Middle frontal gyrus (tissue), 1 donor: ENCODE data around the gene DESI1.
"Not testable (repeated sequence)": the region's sequence is repeated elsewhere in the genome, so short reads cannot be mapped to it uniquely, and the experiment has no call there.

ENCODE experiments used
- DNase-seq: peaks from one replicate; pipeline ENCODE4 v3.0.0-alpha.2; 2015; ENCODE audit warnings: low spot score; ENCODE audit errors: extremely low spot score

Gene DESI1

DNA sequence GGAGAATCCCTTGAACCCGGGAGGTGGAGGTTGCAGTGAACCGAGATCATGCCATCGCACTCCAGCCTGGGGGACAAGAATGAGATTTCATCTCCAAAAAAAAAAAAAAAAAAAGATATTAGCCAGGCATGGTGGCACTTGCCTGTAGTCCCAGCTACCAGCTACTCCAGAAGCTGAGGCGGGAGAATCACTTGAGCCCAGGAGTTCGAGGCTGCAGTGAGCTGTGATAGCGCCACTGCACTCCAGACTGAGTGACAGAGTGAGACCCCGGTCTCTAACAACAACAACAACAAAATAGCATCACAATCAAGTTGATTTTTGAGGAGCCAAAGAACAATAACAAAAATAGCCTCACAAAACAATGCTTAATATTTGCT is 33.5 kb downstream of the DESI1 start:
- no peak for DNase-seq

DNA sequence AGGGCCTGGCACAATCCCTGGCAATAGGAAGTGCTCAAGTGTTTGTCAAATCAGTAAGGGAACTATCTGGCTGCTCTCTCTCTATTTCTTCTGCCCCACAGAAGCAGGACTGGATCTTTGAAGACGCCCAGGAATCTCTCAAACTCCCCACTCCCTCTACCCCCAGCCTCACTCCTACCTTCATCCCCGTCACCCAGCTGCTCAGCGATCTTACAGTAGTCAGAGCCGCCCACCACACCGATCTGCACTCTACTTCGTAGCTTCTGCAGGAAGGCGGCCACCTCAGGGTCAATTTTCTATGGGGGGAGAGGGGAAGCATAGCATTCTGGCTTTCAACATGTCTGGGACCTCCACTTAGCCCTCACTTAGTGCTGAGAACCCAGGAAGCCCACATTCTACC is 34.9 kb downstream of the DESI1 start:
- DNase-seq, result no peak

GRCh38 chr22:41584881-41585280 is 36.0 kb downstream of the DESI1 start:
- DNase-seq, result no peak

- DNase-seq, result no peak
Measured at GRCh38 chr22:41582694-41583093, 38.1 kb downstream of the DESI1 start.

DNA sequence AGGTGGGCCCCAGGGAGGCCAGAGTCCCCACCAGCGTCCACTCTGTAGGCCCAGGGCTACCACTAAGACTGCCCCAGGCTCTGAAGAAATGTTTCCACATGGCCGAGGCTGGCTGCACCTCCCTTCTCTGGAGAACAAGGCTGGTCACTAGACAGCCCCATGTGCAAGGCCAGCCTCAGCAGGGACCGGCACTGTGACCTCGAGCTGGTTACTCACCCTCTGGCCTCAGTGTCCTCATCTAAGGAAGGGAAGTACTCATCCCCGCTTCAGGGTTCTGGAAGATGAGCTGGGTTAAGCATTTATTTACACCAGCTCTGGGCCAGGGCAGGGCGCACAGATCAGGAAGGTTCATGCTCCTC is 40.9 kb downstream of the DESI1 start:
- no peak for DNase-seq

GRCh38 chr22:41579297-41579996 is 41.4 kb downstream of the DESI1 start:
- DNase-seq, result no peak

DNA sequence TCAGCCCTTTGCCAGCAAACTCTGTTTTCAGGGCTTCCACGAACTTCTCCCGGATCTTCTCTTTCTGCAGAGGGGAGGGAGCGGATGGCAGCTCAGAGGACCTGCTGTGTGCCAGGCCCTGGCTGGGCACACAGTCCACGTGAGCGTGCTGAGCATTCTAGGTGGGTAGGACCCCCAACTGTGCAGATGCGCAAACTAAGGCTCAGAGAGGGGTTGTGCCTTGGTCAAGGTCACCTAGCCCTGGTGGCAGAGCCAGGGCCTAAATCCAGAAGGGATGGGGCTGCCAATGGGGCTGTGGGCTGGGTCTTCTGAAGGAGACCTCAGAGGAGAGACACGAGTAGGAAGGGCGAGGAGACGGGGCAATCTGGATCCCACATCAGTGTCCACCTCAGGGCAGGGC is 42.0 kb downstream of the DESI1 start:
- DNase-seq, result no peak

DNA sequence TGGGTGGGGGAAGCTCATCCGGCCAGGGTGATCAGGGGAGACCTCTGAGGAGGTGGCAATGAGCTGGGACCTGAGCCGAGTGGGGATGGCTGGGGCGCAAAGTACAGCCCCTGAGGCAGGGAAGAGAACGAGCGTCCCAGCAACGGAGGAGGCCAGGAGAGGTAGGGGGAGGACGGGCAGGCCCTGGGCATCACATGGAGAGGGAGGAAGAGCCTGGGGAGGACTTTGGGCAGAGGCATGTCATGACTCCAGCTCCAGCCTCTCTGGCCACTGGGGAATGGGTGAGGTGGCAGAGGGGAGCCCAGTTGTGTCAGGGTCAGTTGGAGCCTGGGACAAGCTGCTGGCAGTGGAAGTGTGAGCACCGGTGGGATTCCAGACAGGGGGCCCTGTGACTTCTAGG is 42.7 kb downstream of the DESI1 start:
- no peak for DNase-seq

DNA sequence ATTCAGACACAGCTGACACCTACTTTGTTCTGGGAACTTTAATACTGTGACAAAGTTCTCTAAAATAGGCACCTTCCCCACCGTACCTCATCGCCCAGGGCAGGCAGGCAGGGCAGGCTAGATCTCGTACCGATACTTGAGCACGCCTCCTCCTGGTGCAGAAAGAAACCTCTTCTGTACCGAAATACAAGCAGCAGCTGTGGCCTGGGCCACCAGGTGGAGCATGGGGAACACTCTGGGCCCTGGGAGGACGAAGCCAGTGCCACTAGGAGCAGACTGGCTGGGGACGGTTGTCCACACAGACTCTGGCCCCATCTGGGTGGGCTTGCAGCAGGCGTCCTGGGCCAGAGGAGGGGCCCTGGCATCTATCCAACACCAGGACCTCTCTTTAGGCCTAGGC is 44.0 kb downstream of the DESI1 start:
- no peak for DNase-seq

- no peak for DNase-seq
Measured at GRCh38 chr22:41575533-41575932, 45.3 kb downstream of the DESI1 start.

- no peak for DNase-seq
Measured at GRCh38 chr22:41574847-41575381, 45.9 kb downstream of the DESI1 start.

- DNase-seq, result no peak
Measured at GRCh38 chr22:41573677-41574076, 47.2 kb downstream of the DESI1 start.

DNA sequence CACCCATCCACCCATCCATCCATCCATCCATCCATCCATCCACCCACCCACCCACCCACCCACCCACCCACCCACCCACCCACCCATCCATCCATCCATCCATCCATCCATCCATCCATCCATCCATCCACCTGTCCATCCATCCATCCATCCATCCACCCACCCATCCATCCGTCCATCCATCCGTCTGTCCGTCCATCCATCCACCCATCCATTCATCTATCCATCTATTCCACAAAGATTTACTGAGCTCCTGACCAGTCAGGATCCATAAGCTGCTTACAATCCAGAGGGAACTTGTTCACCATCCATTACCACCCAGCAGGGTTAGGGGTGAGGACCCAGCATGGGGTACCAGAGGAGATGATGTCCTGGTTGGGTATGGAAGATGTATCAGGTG is 48.5 kb downstream of the DESI1 start:
- not testable (repeated sequence) for DNase-seq

- DNase-seq, result no peak
Measured at GRCh38 chr22:41571786-41572185, 49.1 kb downstream of the DESI1 start.

- DNase-seq, result no peak
Measured at GRCh38 chr22:41570221-41570620, 50.6 kb downstream of the DESI1 start.

- DNase-seq, result no peak
Measured at GRCh38 chr22:41568811-41569210, 52.0 kb downstream of the DESI1 start.

GRCh38 chr22:41567512-41567768 is 53.4 kb downstream of the DESI1 start:
- DNase-seq, result no peak

DNA sequence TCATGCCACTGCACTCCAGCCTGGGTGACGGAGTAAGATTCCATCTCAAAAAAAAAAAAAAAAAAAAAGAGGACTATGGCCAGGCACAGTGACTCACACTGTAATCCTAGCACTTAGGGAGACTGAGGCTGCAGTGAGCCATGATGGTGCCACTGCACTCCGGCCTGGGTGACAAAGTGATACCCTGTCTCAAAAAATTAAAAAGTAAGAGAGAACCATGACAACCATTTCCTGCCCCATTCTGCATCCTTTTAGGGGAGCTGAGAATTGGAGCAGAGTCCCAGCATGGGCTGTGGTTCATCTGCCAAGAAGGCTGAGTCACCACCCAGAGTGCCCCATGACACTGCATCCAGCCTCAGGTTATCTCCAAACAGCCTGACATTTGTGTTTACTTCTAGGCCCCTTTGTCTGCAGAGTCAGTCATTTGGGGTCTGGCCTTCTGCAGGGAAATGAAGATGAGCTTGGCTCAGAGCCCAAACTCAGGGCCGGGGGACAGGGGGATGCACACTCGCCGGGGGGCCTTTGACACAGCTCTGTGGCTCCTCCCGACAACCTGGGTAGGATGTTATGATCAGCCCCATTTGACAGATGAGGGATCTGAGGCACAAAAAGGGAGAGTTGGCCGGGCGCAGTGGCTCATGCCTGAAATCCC is 55.3 kb downstream of the DESI1 start:
- no peak for DNase-seq

GRCh38 chr22:41564563-41564962 is 56.3 kb downstream of the DESI1 start:
- DNase-seq, result no peak

DNA sequence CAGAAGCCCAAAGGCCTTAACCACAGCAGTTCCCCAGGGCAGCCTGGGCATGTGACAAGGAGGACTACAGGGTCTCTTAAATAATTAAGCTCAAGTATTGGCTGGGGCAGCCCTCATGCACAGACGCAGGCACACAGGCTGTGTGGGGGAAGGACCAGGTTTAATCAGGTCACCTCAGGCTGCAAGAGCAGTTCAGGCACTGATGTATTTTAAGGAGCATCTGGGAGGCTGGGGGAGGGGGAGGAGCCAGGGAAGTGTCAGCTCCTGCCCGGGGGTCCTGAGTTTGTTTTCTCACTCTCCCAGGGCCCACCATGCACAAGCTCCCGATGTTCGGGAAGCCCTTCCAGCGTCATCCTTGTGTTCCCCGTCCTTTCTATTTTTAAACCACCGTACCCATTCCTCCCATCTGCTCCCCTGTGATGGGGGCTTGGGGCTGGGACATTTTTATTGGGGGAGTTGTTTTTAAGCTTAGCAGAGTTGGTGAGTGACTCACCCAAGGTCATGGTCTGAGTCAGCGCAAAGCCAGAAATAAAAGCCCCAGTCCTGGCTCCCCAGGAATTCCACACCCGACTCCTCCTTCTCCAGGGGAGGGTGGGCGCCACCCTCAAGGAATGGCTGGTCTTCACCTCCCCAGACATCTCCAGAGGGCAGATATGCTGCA is 57.7 kb downstream of the DESI1 start:
- DNase-seq, result no peak

- no peak for DNase-seq
Measured at GRCh38 chr22:41562461-41562860, 58.4 kb downstream of the DESI1 start.

DNA sequence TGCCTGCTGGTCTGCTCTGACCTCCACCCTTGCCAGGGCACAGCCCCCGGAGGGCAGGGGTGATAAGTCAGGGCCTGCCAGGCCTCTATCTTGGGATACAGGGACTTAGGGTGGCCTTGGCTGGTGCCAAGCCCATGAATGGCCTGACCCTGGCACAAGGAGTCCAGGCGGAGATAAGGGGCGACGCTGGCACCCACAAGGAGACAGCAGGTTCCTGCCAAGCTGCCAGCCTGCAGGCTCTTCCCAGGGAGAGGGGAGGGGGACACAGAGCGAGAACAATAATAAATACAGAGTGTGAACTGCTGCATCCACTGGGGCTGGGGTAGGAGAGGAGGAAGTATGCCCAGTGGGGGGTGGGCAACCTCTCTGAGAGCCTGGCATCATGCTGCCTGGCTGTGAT is 59.1 kb downstream of the DESI1 start:
- DNase-seq, result no peak

- no peak for DNase-seq
Measured at GRCh38 chr22:41561335-41561734, 59.5 kb downstream of the DESI1 start.
